Psoas muscle (tissue), 8 donors: ENCODE measurements around the gene GP1BA. TPM values are rescaled to one million over a fixed set of nuclear protein-coding genes. Genes with fewer than 3 reads are reported as not detected.

Experiments used
- ATAC-seq, 4 donors: fragments of 200-7000 bp; cut with Tn5 transposase; one replicate each; pipeline ENCODE4 v1.9.1; 2020; ENCODE audit warnings: moderate library complexity in 3 of 4, mild to moderate bottlenecking in 2 of 4
- DNase-seq, 2 donors: peaks; one replicate each; pipeline ENCODE4 v3.0.0-alpha.2; 2020
- H3K27ac ChIP-seq: fragments of 200-600 bp; one replicate; pipeline ENCODE4 v1.8.0; 2022
- H3K27me3 ChIP-seq, 3 donors: fragments of 200-600 bp in 1 of 3; one replicate each; pipeline versions ENCODE4 v1.6.1 to v1.8.0; 2013 to 2022; ENCODE audit warnings: low read length in 2 of 3, mild to moderate bottlenecking in 2 of 3, moderate library complexity in 1 of 3; ENCODE audit not compliant: insufficient read depth in 3 of 3
- H3K36me3 ChIP-seq, 2 donors: fragments of 200-600 bp in 1 of 2; one replicate each; pipeline versions ENCODE4 v1.6.1 to v1.8.0; 2013 to 2022; ENCODE audit warnings: low read depth in 1 of 2, mild to moderate bottlenecking in 1 of 2, moderate library complexity in 1 of 2; ENCODE audit not compliant: insufficient read depth in 1 of 2
- H3K4me1 ChIP-seq: fragments of 200-600 bp; one replicate; pipeline ENCODE4 v1.8.0; 2022
- H3K4me3 ChIP-seq: fragments of 200-600 bp; one replicate; pipeline ENCODE4 v1.8.0; 2022; ENCODE audit warnings: mild to moderate bottlenecking
- H3K9me3 ChIP-seq: fragments of 200-600 bp; one replicate; pipeline ENCODE4 v1.8.0; 2022
- CTCF ChIP-seq: fragments of 200-600 bp; IDR thresholded peaks from one replicate; pipeline ENCODE4 v1.8.0; 2022; ENCODE audit warnings: antibody characterized with exemption
- WGBS, 3 donors: extraction: QIAGEN DNeasy Blood & Tissue Kit; methylation state at CpG; one replicate each; pipeline versions ENCODE4 v1.1.6 to v1.1.7; 2013; 5-methylcytosine and 5-hydroxymethylcytosine counted together
- intact Hi-C, 2 donors: fragments of 100-400 bp; cut with DNase I; formaldehyde crosslinking; loops; one replicate each; pipeline versions ENCODE4 v1.11.0 to v1.14.2; 2022
- polyA plus RNA-seq, 3 donors: library from polyadenylated mRNA; stranded (reverse); fragments of 200-250 nt; gene quantifications; one replicate each; pipeline ENCODE4 v1.2.3, GENCODE V29; 2013
- total RNA-seq, 4 donors: library from RNA; stranded (reverse); fragmentation: NEBNext Ultra II Directional in 2 of 4; extraction: Animal tissue kit (Norgen Biotek cat#: 25700) in 2 of 4; gene quantifications; one replicate each; pipeline versions ENCODE4 v1.2.1 to v1.2.4, GENCODE V29; 2021 to 2023
- donor health status: healthy with polysubstance abuse.
- donor health status: DM: no; HTN: no; CAD: no; lungs with moderate emphysema.
- donor health status: Bipolar disorder and iron deficiency.
- donor health status: healthy.
- donor health status: DM: yes; HTN: yes; CAD: no.
- donor health status: DM: no; HTN: no; CAD: no.
- donor health status: DM: no; HTN: no; CAD: no.
- donor health status: DM: yes; HTN: yes; CAD: no.

Gene GP1BA
- total and polyA plus RNA-seq, 7 donors = 0.04 to 0.10 (median 0.05) TPM; not detected in 4

GRCh38 chr17:4933646-4934045 is 1.6 kb downstream of the GP1BA start:
- Histone ChIP-seq H3K36me3 (peaks cover 0 to 47% of the 10 kb centered on the region in 2 donors), H3K27ac (peak overlapping the region; percentile 36), H3K4me1 (peaks cover 33% of the 10 kb centered on the region), H3K9me3 (no peaks in the 10 kb centered on the region), H3K4me3 (no peak overlapping the region), H3K27me3 (no peaks in the 10 kb centered on the region)
- DNase-seq = peak in 1 of 2 donors; percentile 13
- no peak for ATAC-seq
- no peak for TF ChIP-seq CTCF
- intact Hi-C loops = loop anchor here in 1 of 2 donors (2.0 kb wide), 1 partner anchor 25 kb away; no protein-coding TSS in a partner anchor
- WGBS, 3 donors = 74 to 87% (median 78%) methylated on average over 13 to 16 of the region's 16 CpGs

GRCh38 chr17:4934173-4934979 is 2.3 kb downstream of the GP1BA start:
- H3K4me3 ChIP-seq = no peak overlapping the region
- no peaks in the 10 kb centered on the region for H3K9me3 ChIP-seq
- peaks cover 38% of the 10 kb centered on the region for H3K4me1 ChIP-seq
- peak overlapping the region; percentile 36 for H3K27ac ChIP-seq
- DNase-seq = peak in 1 of 2 donors; percentile 69
- 19 to 20% (median 20%) methylated on average over 14 of the region's 14 CpGs for WGBS, 3 donors
- intact Hi-C loops = loop anchor here in 1 of 2 donors (2.0 kb wide), 1 partner anchor 26 kb away; no protein-coding TSS in a partner anchor
- ATAC-seq = peak; percentile 39 to 62 (median 48)
- peak; percentile 5 for TF ChIP-seq CTCF
- H3K27me3 ChIP-seq = no peaks in the 10 kb centered on the region
- peaks cover 0 to 44% of the 10 kb centered on the region in 2 donors for H3K36me3 ChIP-seq

- ATAC-seq = no peak
- Histone ChIP-seq H3K27me3 (no peaks in the 10 kb centered on the region), H3K9me3 (no peaks in the 10 kb centered on the region), H3K27ac (no peak overlapping the region), H3K36me3 (peaks cover 0 to 38% of the 10 kb centered on the region in 2 donors), H3K4me3 (no peak overlapping the region), H3K4me1 (peaks cover 38% of the 10 kb centered on the region)
- TF ChIP-seq CTCF = no peak
- intact Hi-C loops = loop anchor here (2.0 to 5.0 kb wide), 3 partner anchors 27 to 142 kb away; partner anchors contain the start of gene ZFP3 (in 1 of the 2)
- peak in 1 of 2 donors; percentile 15 for DNase-seq
Measured at GRCh38 chr17:4935650-4936049, 3.6 kb downstream of the GP1BA start.

- ATAC-seq (peak in 1 of 4 donors; percentile 23), DNase-seq (peak in 1 of 2 donors; percentile 56)
- no peaks in the 10 kb centered on the region for H3K9me3 ChIP-seq
- peak overlapping the region; percentile 95 for H3K27ac ChIP-seq
- peaks cover 43% of the 10 kb centered on the region for H3K4me1 ChIP-seq
- intact Hi-C loops = loop anchor here (5.0 kb wide), 2 partner anchors 46 to 141 kb away; partner anchors contain the start of gene ZFP3 (in 1 of the 2)
- no peaks in the 10 kb centered on the region for H3K27me3 ChIP-seq
- WGBS, 3 donors = 39 to 68% (median 47%) methylated on average over 3 of the region's 3 CpGs
- peak overlapping the region; percentile 7 for H3K4me3 ChIP-seq
- peaks cover 0 to 30% of the 10 kb centered on the region in 2 donors for H3K36me3 ChIP-seq
- no peak for TF ChIP-seq CTCF
Measured at GRCh38 chr17:4936436-4936835, 4.4 kb downstream of the GP1BA start.
